GM21447 (cell line): ENCODE measurements around the gene ZNRF1.
"Not testable (repeated sequence)": the region's sequence is repeated elsewhere in the genome, so short reads cannot be mapped to it uniquely, and the experiment has no call there.

ENCODE experiments used
- ATAC-seq: cut with Tn5 transposase; IDR thresholded peaks from one replicate; pipeline ENCODE4 v1.9.1; 2021; ENCODE audit not compliant: unreplicated experiment

Gene ZNRF1

DNA sequence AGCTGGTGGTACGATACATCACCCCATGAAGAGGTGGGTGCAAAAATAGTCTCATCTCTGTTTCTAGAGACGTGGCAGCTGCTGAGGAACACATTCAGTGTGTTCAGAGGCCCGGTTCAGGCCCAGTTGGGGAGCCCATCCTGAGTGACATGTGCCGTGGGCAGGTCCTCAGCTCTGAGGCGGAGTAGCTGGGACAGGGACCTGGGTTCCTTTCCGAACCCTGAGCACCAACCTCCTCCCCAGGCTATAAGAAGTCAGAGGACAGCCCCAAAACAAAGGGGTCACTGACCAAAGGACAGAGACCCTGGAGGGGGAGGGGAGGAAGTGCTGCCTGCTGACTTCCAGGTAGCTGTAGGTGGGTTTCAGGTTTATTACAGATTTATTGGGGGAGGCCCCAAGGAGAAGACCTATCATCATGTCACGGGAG lies 112.7 kb downstream of the ZNRF1 start:
- no peak for ATAC-seq

DNA sequence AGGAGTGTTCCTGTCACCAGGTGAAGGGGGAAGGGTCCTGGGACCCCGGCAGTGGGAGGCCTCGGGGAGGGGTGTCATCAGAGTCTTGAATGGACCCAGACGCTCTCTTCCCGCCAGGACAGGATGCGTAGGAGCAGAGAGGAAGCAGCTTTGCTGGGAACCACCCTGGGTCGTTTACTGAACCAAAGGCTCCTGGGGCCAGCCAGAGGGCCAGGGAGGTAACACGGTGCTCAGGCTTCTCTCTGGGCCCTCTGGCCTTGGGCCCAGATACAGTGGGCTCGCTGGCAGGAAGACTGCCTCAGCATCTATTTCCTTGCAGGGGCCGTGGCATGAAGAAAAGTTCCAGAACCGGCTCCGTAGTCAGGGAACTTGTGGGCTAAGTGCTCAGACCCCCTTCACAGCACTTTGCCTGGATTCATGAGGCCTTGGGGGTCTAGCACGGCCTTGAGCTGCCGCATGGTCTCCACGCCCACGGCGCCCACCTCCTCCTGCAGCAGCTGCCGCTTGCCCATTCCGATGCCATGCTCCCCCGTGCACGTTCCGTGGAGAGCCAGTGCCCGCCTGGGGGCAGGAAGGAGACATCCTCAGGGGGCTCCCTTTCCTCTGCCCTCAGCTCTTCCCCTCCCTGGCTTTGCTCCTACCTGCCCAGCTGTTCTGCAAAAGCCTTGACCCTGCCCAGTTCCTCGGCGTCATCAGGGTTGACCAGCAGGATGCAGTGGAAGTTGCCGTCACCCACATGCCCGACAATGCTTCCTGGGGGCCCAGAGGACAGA lies 113.3 kb downstream of the ZNRF1 start:
- ATAC-seq: no peak

GRCh38 chr16:75112734-75113491 lies 114.1 kb downstream of the ZNRF1 start:
- no peak for ATAC-seq

DNA sequence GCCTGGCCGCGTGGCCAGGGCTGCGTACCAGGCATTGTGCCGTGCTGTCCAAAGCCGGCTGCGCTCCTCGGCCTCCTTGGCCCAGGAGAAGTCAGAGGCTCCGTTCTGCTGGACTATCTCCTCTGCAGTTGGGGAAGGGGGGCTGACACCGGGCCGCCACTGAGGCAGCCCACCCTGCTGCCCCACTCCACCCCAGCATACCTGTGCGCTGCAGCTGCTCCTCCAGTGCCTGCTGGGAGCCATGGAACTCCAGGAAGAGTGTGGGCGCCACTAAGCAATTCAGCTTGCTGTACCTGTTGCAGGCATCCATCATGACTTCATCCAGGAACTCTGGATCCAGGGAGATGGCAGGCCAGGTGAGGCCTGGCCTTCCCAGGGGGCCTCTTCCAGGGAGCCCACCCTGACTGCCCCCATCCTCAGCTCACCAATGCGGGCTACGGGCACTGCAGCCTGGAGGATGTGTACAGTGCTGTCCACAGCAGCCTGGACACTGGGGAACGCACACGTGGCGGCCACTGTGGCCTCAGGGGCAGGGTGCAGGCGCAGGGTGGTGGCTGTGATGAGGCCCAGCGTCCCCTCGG lies 114.8 kb downstream of the ZNRF1 start:
- ATAC-seq: no peak

- no peak for ATAC-seq
These were observed 115.5 kb downstream of the ZNRF1 start for GRCh38 chr16:75114179-75114945.

DNA sequence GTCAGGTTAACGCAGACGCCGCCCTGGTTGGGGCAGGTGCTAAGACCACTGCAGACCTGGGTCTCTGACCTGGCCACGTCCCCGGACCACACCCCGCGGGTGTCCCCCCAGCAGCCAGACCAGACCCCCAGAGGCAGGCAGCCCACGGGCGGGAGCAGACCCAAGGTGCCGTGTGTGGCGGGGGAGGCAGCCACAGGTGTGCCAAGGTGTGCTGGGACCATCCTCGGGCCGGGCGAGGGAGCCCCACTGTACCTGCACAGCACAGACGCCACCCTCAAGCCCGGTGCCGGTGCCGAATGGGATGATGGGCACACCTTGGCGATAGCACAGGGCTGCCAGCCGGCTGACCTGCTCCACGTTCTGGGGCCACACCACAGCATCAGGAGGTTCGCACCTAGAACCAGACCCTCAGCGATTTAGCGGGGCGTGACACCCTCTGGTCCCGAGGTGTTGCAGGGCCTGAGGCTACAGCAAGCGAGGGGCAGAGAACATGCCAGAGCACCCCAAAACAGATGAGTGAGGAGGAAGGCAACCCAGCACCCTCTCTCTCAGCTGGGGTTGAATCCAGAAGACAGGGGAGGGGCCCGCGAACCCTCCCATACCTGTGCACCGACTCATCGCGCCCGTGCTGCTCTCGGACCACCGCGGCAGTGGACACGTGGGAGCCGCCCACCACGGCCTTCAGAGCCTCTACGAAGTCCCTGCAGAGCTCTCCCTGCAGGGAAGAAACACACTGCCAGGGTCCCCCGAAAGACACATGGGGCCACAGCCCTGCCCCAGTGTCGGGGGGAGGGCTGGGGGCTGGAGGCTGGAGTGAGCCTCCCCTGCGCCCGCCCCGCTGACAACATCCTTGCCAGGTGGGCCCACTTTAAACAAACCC lies 116.4 kb downstream of the ZNRF1 start:
- no peak for ATAC-seq

DNA sequence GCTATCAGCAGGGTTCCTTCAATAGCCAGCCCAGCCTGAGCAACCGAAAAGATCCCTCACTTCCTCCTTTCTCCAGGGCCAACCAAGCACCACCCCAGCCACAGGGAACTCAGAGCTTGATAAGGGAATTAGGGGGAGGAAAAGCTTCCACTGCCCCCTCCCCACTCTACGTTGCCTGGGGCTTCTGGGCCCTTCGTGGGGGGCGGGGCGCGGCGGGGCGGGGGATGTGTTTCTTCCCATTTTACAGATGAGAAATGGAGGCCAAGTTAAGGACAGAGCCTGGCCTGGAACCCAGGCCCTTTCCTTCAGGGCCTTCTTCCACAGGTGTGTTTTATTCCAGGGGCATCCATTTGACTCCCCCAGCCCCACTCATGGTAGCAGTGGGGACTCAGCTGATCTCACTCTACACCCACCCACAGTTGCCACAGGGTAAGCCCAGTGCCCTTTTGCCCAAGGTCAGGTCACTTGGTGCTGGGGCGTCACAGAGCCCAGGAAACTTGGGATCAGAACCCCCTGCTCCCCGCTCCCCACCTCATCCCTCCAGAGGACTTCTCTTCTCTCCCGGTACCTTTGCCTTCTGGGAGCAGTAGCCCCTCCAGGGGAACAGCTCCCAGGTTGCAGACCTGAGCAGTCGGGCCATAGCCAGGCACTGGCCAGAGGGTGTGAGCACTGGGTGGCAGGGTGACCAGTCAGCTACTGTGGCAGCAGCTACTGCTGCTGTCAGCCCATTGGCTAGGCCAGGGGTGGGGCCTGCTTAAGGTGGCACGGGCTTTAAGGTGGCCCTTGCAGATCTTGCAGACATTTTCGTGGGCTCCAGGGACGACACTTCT lies 117.5 kb downstream of the ZNRF1 start, which contains the start of gene LDHD:
Gene LDHD (minus strand): TSS at position 700 of the 830 bp plus-strand sequence. CDS start 60 bp downstream, at position 640.
- ATAC-seq: no peak

- no peak for ATAC-seq
These were observed 118.1 kb downstream of the ZNRF1 start for GRCh38 chr16:75116911-75117245.

DNA sequence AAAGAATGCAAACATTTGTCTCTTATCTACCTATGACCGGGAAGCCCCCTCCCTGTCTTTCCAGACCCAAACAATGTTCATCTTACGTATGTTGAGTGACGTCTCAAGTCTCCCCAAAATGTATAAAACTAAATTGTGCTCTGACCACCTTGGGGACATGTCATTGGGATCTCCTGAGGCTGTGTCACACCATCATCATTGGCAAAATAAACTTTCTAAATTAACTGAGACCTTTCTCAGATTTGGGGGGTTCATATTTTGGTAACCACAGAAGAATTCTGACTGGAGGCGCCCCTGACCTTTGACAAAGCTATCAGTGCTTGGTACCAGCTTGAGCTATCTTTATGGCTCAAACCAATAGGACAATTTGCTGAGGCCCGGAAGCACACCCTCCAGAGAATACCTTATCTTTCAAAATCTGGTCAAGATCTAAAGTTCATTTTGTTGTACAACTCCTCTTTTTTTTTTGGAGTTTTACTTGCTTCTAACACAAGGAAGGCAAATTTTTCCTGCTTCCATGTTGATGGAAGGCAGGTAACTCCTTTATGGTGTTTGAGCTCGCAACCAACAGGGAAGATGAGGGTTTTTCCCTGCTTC lies 120.2 kb downstream of the ZNRF1 start:
- no peak for ATAC-seq

DNA sequence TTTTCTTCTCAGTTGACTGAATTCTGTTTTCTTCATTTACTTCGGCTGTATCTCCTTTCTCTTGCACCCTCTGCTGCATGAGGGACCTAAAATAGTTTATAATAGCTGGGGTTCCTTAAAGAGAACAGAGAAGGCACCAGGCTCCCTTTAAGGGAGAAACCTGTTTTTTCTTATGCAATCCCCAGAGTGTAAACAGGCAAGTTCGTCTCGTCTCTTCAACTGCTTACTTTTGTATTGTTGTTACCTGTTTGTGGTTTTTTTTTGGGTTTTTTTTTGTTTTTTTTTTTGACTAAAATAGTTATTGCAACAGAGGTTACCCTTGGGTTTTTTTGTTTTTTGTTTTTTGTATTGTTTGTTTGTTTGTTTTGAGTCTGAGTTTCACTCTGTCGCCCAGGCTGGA lies 121.4 kb downstream of the ZNRF1 start:
- ATAC-seq: no peak

DNA sequence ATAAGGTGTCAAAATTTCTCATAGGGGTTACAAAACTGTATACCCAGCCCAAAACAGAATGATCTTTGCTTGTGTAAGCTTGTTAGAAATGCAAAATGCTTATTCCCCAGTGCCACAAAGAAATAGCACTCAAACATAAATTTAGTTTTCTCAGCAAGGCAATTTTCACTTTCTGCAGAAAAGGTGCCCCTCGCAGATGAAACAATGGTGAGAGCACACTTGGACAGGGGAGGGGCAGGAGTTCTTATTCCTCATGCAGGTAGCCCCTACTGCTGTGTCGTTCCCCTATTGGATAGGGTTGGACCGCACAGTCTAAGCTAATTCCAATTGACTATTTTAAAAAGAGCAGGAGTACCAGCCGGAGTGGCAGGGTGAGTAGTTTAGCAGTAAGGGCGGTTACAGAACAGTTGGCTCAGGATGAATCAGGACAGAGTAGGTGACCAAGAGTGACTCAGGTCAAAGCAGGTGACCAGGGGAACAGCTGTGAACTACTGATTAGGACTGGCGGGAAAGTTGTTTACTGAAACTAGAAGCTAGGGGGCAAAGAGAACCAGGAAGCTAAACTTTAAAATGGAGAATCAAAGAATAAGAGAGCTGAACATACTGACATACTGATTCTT lies 123.2 kb downstream of the ZNRF1 start:
- no peak for ATAC-seq

DNA sequence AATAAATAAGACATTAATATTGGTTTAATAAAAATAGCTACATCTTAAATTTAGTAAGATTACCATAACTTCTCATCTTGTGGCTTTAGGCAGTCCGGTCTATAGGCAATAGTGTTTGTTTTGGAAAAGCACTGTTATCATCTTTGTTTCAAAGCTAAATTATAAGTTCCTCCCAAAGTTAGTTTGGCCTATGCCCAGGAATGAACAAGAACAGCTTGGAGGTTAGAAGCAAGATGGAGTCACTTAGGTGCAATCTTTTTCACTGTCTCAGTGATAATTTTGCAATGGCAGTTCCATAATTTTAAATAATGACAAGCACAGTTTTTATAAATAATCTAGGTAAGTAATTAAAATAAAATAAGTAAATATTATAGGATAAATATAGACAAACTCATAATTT lies 123.8 kb downstream of the ZNRF1 start:
- ATAC-seq: no peak

DNA sequence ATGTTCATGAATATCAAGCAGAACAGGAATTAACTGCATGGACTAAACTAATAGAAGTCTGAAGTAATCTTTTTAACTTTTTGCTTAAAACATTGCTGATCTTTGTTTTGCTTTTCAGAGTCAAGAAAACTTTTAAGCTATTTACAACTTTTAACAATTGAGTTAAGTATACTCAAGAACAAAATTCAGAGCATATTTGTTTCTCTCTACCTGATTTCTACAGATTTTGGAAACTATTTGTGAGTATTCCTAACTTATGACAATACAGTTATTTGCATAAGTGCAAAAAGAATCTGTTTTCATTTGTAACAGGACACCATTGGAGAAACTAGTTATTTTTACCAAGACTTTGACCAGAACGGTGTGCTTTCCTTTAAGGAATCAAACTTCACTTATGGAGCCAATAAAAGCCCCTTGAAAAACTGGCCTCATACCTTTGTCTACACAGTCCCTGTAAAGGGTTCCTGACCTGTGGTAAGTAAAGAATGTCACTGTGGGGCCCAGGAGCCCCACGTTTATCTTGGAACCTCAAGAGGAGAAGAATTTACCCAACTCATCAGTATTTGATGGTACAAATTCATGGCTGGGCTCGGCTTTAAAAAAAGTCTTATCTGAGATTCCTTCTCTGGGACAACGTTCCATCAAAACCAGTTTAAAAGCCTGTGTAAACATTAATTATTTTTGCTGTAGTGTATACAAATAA lies 129.0 kb downstream of the ZNRF1 start:
- ATAC-seq: no peak

- not testable (repeated sequence) for ATAC-seq
These were observed 130.8 kb downstream of the ZNRF1 start for GRCh38 chr16:75129421-75130149.

- no peak for ATAC-seq
These were observed 131.4 kb downstream of the ZNRF1 start for GRCh38 chr16:75130150-75130771.

DNA sequence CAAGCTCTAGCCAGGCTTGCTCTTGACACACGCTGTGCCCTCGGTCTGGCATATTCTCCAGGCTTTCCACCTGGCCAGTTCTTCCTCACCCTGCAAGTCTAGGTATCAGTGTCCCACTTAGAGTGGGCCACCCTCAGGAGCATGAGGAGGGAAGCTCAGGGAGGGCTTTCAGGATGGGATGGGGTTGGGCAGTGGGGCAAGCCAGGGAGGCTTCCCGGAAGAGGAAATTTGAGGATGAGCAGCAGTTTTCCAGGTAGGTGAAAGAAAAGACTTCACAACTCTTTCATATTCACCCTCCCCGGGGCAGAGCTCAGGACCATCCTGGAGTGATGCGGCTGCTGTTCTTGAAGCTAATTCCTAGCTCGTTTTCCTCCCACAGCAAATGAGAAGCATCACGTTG lies 132.3 kb downstream of the ZNRF1 start:
- no peak for ATAC-seq

DNA sequence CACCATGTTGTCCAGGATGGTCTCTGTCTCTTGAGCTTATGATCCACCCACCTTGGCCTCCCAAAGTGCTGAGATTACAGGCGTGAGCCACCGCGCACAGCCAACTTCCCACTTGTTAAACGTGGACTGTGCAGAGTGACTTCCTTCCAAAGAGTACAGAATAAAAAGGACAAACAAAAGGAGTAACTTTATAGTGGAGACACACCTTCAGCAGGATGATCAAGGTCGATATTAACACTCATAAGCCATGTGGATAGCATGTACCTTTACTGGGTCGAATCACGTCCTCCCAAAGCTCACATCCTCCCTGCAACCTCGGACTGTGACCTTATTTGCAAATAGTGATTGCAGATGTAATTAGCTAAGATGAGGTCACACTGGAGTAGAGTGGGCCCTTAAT lies 139.4 kb downstream of the ZNRF1 start:
- ATAC-seq: no peak
